Measurements from ENCODE around the gene PALD1. TPM values are rescaled to one million over a fixed set of nuclear protein-coding genes. Genes with fewer than 3 reads are reported as not detected.

PALD1 gene
- total and polyA plus RNA-seq, 2 of the 13 experiments (the other 11 are each of a cell fraction or from before 2014, with no cell fraction given): 0.07 to 0.09 TPM

DNA sequence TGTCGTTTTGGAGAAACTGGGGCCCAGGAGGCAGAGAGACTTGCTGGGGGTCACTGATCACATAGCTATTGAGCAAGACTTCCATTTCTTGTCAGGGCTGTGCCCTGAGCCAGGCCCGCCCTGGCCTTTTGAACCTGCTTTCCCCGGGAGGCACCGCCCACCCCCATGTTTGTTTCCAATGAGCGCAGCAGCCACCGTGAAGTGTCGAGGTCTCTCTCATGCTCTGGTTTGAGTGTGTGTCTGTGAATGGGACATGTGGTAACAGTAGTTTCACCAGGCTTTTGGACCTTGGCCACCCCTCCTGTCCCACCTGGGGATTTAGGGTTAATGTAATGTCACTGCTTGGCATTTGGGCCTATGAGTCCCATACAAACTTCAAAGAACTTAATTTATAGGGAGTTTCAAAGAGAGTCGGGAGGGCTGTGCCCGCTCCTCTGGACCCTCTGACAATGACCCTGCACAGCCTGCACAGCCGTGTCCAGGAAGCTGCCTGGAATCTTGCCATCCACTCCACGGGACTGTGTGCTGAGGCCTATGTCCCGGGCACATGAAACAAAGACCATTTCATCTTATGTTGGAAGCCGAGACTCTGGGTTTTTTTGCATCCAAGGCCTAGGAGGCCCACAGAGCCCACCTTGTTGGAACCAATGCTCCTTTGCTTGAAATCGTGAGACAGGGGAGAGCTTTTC, 117.7 kb downstream of the PALD1 start (continued):
- no peak for TF ChIP-seq ZNF564 (CRISPR knock-in tag; IDR thresholded peaks at IDR 0.05)
- TF ChIP-seq, protein P1, sequence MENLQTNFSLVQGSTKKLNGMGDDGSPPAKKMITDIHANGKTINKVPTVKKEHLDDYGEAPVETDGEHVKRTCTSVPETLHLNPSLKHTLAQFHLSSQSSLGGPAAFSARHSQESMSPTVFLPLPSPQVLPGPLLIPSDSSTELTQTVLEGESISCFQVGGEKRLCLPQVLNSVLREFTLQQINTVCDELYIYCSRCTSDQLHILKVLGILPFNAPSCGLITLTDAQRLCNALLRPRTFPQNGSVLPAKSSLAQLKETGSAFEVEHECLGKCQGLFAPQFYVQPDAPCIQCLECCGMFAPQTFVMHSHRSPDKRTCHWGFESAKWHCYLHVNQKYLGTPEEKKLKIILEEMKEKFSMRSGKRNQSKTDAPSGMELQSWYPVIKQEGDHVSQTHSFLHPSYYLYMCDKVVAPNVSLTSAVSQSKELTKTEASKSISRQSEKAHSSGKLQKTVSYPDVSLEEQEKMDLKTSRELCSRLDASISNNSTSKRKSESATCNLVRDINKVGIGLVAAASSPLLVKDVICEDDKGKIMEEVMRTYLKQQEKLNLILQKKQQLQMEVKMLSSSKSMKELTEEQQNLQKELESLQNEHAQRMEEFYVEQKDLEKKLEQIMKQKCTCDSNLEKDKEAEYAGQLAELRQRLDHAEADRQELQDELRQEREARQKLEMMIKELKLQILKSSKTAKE (CRISPR knock-in tag; IDR thresholded peaks at IDR 0.05; ENCODE audit: borderline replicate concordance): no peak
- TF ChIP-seq, protein P2, sequence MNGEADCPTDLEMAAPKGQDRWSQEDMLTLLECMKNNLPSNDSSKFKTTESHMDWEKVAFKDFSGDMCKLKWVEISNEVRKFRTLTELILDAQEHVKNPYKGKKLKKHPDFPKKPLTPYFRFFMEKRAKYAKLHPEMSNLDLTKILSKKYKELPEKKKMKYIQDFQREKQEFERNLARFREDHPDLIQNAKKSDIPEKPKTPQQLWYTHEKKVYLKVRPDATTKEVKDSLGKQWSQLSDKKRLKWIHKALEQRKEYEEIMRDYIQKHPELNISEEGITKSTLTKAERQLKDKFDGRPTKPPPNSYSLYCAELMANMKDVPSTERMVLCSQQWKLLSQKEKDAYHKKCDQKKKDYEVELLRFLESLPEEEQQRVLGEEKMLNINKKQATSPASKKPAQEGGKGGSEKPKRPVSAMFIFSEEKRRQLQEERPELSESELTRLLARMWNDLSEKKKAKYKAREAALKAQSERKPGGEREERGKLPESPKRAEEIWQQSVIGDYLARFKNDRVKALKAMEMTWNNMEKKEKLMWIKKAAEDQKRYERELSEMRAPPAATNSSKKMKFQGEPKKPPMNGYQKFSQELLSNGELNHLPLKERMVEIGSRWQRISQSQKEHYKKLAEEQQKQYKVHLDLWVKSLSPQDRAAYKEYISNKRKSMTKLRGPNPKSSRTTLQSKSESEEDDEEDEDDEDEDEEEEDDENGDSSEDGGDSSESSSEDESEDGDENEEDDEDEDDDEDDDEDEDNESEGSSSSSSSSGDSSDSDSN (CRISPR knock-in tag; IDR thresholded peaks at IDR 0.05): no peak
- no peak for TF ChIP-seq RFXAP (CRISPR knock-in tag; IDR thresholded peaks at IDR 0.05; ENCODE audit: borderline replicate concordance)
- TF ChIP-seq KDM5A (IDR thresholded peaks at IDR 0.05; ENCODE audit: borderline replicate concordance, low read length): no peak
- TF ChIP-seq ATF1 (CRISPR knock-in tag; IDR thresholded peaks at IDR 0.05): no peak
- no peak for TF ChIP-seq RBFOX2 (IDR thresholded peaks at IDR 0.05; ENCODE audit: low read depth, low read length)
- peak; percentile 17; the same call in 1 of the 2 replicates for TF ChIP-seq DMAP1 (CRISPR knock-in tag; IDR thresholded peaks at IDR 0.05)
- no peak for TF ChIP-seq RFXANK (CRISPR knock-in tag; IDR thresholded peaks at IDR 0.05)
- no peak for TF ChIP-seq ZSCAN9 (CRISPR knock-in tag; IDR thresholded peaks at IDR 0.05; ENCODE audit: borderline replicate concordance)
- TF ChIP-seq, protein P3, sequence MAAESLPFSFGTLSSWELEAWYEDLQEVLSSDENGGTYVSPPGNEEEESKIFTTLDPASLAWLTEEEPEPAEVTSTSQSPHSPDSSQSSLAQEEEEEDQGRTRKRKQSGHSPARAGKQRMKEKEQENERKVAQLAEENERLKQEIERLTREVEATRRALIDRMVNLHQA (CRISPR knock-in tag; IDR thresholded peaks at IDR 0.05): no peak
- TF ChIP-seq, protein P4, sequence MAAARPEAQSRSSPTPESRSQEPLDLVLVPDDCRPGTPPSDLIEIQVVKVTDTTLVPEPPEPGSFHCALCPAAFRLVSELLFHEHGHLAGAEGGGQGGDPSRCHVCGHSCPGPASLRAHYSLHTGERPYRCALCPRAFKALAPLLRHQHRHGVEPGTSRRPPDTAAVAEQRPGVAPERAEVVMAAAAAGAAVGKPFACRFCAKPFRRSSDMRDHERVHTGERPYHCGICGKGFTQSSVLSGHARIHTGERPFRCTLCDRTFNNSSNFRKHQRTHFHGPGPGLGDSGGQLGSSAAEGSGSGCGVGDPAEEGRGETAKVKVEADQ (CRISPR knock-in tag; IDR thresholded peaks at IDR 0.05; ENCODE audit: borderline replicate concordance): no peak
- no peak for TF ChIP-seq RNF2 (conservative IDR thresholded peaks at IDR 0.05; ENCODE audit: low read depth)
- TF ChIP-seq TBP (CRISPR knock-in tag; IDR thresholded peaks at IDR 0.05): no peak
- TF ChIP-seq, protein P5, sequence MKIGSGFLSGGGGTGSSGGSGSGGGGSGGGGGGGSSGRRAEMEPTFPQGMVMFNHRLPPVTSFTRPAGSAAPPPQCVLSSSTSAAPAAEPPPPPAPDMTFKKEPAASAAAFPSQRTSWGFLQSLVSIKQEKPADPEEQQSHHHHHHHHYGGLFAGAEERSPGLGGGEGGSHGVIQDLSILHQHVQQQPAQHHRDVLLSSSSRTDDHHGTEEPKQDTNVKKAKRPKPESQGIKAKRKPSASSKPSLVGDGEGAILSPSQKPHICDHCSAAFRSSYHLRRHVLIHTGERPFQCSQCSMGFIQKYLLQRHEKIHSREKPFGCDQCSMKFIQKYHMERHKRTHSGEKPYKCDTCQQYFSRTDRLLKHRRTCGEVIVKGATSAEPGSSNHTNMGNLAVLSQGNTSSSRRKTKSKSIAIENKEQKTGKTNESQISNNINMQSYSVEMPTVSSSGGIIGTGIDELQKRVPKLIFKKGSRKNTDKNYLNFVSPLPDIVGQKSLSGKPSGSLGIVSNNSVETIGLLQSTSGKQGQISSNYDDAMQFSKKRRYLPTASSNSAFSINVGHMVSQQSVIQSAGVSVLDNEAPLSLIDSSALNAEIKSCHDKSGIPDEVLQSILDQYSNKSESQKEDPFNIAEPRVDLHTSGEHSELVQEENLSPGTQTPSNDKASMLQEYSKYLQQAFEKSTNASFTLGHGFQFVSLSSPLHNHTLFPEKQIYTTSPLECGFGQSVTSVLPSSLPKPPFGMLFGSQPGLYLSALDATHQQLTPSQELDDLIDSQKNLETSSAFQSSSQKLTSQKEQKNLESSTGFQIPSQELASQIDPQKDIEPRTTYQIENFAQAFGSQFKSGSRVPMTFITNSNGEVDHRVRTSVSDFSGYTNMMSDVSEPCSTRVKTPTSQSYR (CRISPR knock-in tag; IDR thresholded peaks at IDR 0.05; ENCODE audit: borderline replicate concordance): no peak
- TF ChIP-seq KDM4B (CRISPR knock-in tag; IDR thresholded peaks at IDR 0.05): no peak
- TF ChIP-seq ZNF891 (CRISPR knock-in tag; IDR thresholded peaks at IDR 0.05): no peak
- no peak for TF ChIP-seq NPAS2 (CRISPR knock-in tag; IDR thresholded peaks at IDR 0.05; ENCODE audit: borderline replicate concordance)
- TF ChIP-seq ZNF570 (CRISPR knock-in tag; IDR thresholded peaks at IDR 0.05; ENCODE audit: borderline replicate concordance): no peak
- TF ChIP-seq, protein P6, sequence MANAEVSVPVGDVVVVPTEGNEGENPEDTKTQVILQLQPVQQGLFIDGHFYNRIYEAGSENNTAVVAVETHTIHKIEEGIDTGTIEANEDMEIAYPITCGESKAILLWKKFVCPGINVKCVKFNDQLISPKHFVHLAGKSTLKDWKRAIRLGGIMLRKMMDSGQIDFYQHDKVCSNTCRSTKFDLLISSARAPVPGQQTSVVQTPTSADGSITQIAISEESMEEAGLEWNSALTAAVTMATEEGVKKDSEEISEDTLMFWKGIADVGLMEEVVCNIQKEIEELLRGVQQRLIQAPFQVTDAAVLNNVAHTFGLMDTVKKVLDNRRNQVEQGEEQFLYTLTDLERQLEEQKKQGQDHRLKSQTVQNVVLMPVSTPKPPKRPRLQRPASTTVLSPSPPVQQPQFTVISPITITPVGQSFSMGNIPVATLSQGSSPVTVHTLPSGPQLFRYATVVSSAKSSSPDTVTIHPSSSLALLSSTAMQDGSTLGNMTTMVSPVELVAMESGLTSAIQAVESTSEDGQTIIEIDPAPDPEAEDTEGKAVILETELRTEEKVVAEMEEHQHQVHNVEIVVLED (CRISPR knock-in tag; IDR thresholded peaks at IDR 0.05; ENCODE audit: borderline replicate concordance): no peak

Data from HepG2 (cell line).